PC-3 (cell line): ENCODE measurements around the gene SEL1L. TPM values are rescaled to one million over a fixed set of nuclear protein-coding genes. Genes with fewer than 3 reads are reported as not detected.

Experiments used
- ATAC-seq: fragments of 200-7000 bp; cut with Tn5 transposase; 2 replicates; pipeline ENCODE4 v1.9.1; 2020; ENCODE audit warnings: mild to moderate bottlenecking, moderate library complexity
- BruUV-seq: library from RNA; stranded (reverse); fragments of 400-500 nt; replicated peaks from 2 replicates; lab custom pipeline; 2021; lab: Mats Ljungman, UMichigan
- CTCF ChIA-PET: fragments of 300-600 bp; sonication (Branson Sonifier 250); formaldehyde crosslinking; loops from one replicate; lab custom pipeline; 2022; ENCODE audit warnings: antibody characterized with exemption; lab: Charles Lee
- POLR2A ChIA-PET: fragments of 300-600 bp; sonication (Branson Sonifier 250); formaldehyde crosslinking; loops from one replicate; lab custom pipeline; 2022; ENCODE audit warnings: antibody characterized with exemption; ENCODE audit not compliant: unreplicated experiment; lab: Charles Lee
- DNase-seq: peaks from one replicate; pipeline ENCODE4 v3.0.0-alpha.2; 2015
- H2AFZ ChIP-seq: fragments of 300-600 bp; sonication (generic); 2 replicates; pipeline ENCODE4 v1.6.0; 2016; ENCODE audit warnings: antibody characterized with exemption, low read length
- H3F3A ChIP-seq: fragments of 300-600 bp; sonication (generic); one replicate; pipeline ENCODE4 v1.6.0; 2017; ENCODE audit warnings: antibody characterized with exemption, low read length, control low read depth, mild to moderate bottlenecking; ENCODE audit not compliant: unreplicated experiment
- H3K27ac ChIP-seq: fragments of 300-600 bp; sonication (generic); 2 replicates; pipeline ENCODE4 v1.5.1; 2016; ENCODE audit warnings: mild to moderate bottlenecking, low read length
- H3K27me3 ChIP-seq: fragments of 300-600 bp; sonication (generic); 2 replicates; pipeline ENCODE4 v1.6.1; 2016; ENCODE audit warnings: low read length, mixed read lengths
- H3K36me3 ChIP-seq: fragments of 300-600 bp; sonication (generic); 2 replicates; pipeline ENCODE4 v1.6.1; 2016; ENCODE audit warnings: low read depth, mixed run types, low read length, mixed read lengths
- H3K4me1 ChIP-seq: fragments of 300-600 bp; sonication (generic); 2 replicates; pipeline ENCODE4 v1.5.1; 2016; ENCODE audit warnings: low read length; ENCODE audit not compliant: insufficient read depth
- H3K4me2 ChIP-seq: fragments of 300-600 bp; sonication (generic); 2 replicates; pipeline ENCODE4 v1.6.0; 2016; ENCODE audit warnings: low read length
- H3K4me3 ChIP-seq: fragments of 300-600 bp; sonication (generic); 2 replicates; pipeline ENCODE4 v1.5.1; 2016; ENCODE audit warnings: mild to moderate bottlenecking, low read length, mixed read lengths
- H3K79me2 ChIP-seq: fragments of 300-600 bp; sonication (generic); 2 replicates; pipeline ENCODE4 v1.6.1; 2017; ENCODE audit warnings: low read length, mixed read lengths
- H3K9ac ChIP-seq: fragments of 300-600 bp; sonication (generic); 2 replicates; pipeline ENCODE4 v1.6.0; 2016; ENCODE audit warnings: mild to moderate bottlenecking, low read length
- H3K9me2 ChIP-seq: fragments of 300-600 bp; sonication (generic); replicated peaks from 2 replicates; pipeline ENCODE4 v1.6.1; 2016; ENCODE audit warnings: mixed run types, low read length, mixed read lengths
- H3K9me3 ChIP-seq: fragments of 300-600 bp; sonication (generic); 2 replicates; pipeline ENCODE4 v1.6.1; 2016; ENCODE audit warnings: low read length, mixed read lengths
- H4K20me1 ChIP-seq: fragments of 300-600 bp; sonication (generic); 2 replicates; pipeline ENCODE4 v1.6.1; 2016; ENCODE audit warnings: low read length, mixed read lengths
- CTCF ChIP-seq: fragments of 300-600 bp; sonication (generic); conservative IDR thresholded peaks from 2 replicates; pipeline ENCODE4 v1.5.1; 2017; ENCODE audit warnings: antibody characterized with exemption, low read depth, mild to moderate bottlenecking, low read length
- EZH2 ChIP-seq: fragments of 300-600 bp; sonication (generic); IDR thresholded peaks from one replicate; pipeline ENCODE4 v1.6.1; 2017; ENCODE audit warnings: antibody characterized with exemption, mild to moderate bottlenecking, low read length; ENCODE audit not compliant: unreplicated experiment
- EZH2phosphoT487 ChIP-seq: fragments of 300-600 bp; sonication (generic); IDR thresholded peaks from 2 replicates; pipeline ENCODE4 v1.6.1; 2018; ENCODE audit warnings: mild to moderate bottlenecking, antibody characterized with exemption, low read length, borderline replicate concordance
- intact Hi-C: fragments of 100-400 bp; cut with micrococcal nuclease; formaldehyde crosslinking; loops from 2 replicates; pipeline ENCODE4 v1.9.0; 2023
- total RNA-seq: library from RNA; depleted of rRNA; stranded (reverse); fragments of >200 nt; gene quantifications from 2 replicates; pipeline ENCODE4 v1.2.3, GENCODE V29; 2014

SEL1L gene
- total RNA-seq, 1 experiment from 2014 or later, result 46.9 TPM

GRCh38 chr14:81459912-81460311, 73.7 kb downstream of the SEL1L start:
- H3K4me2 ChIP-seq, result no peak overlapping the region
- intact Hi-C loops, result no loop called here

GRCh38 chr14:81458352-81458751, 75.3 kb downstream of the SEL1L start:
- TF ChIP-seq CTCF (no peak), EZH2phosphoT487 (no peak), EZH2 (no peak)
- H3K4me3 ChIP-seq, result no peak overlapping the region
- intact Hi-C loops, result no loop called here
- ChIA-PET POLR2A (no interaction called here), CTCF (no interaction called here)
- H3K27ac ChIP-seq, result no peak overlapping the region
- no peaks in the 10 kb centered on the region for H3K27me3 ChIP-seq
- H3K9me3 ChIP-seq, result no peaks in the 10 kb centered on the region
- H3K4me2 ChIP-seq, result no peak overlapping the region
- no peak for DNase-seq
- no peak for ATAC-seq
- H3K9me2 ChIP-seq, result no peaks in the 10 kb centered on the region
- H2AFZ ChIP-seq, result no peak overlapping the region
- no peaks in the 10 kb centered on the region for H3K4me1 ChIP-seq
- no peak overlapping the region for H3K9ac ChIP-seq
- H4K20me1 ChIP-seq, result no peaks in the 10 kb centered on the region
- no peaks in the 10 kb centered on the region for H3K36me3 ChIP-seq
- BruUV-seq, result no TSS peak
- H3F3A ChIP-seq, result no peaks in the 10 kb centered on the region
- no peaks in the 10 kb centered on the region for H3K79me2 ChIP-seq

More at GRCh38 chr14:81459912-81460311, 73.7 kb downstream of the SEL1L start:
- Histone ChIP-seq H3K4me1 (no peaks in the 10 kb centered on the region), H3K27me3 (no peaks in the 10 kb centered on the region), H3K79me2 (no peaks in the 10 kb centered on the region), H3K9me3 (no peaks in the 10 kb centered on the region), H3K4me3 (no peak overlapping the region), H4K20me1 (no peaks in the 10 kb centered on the region), H3K27ac (no peak overlapping the region), H3F3A (no peaks in the 10 kb centered on the region), H3K9me2 (no peaks in the 10 kb centered on the region), H3K36me3 (no peaks in the 10 kb centered on the region), H3K9ac (no peak overlapping the region), H2AFZ (no peak overlapping the region)
- ATAC-seq (no peak), DNase-seq (no peak)
- CTCF ChIA-PET, result no interaction called here
- BruUV-seq, result no TSS peak
- POLR2A ChIA-PET, result no interaction called here
- no peak for TF ChIP-seq CTCF
- TF ChIP-seq EZH2, result no peak
- no peak for TF ChIP-seq EZH2phosphoT487

- Histone ChIP-seq H3K36me3 (no peaks in the 10 kb centered on the region), H3K4me2 (no peak overlapping the region), H3K9me3 (no peaks in the 10 kb centered on the region), H3K9me2 (no peaks in the 10 kb centered on the region), H3K9ac (no peak overlapping the region), H3K27ac (no peak overlapping the region), H3K4me1 (no peaks in the 10 kb centered on the region), H3K27me3 (no peaks in the 10 kb centered on the region), H2AFZ (no peak overlapping the region), H3K79me2 (no peaks in the 10 kb centered on the region), H3F3A (no peaks in the 10 kb centered on the region), H4K20me1 (no peaks in the 10 kb centered on the region), H3K4me3 (no peak overlapping the region)
- DNase-seq, result no peak
- no TSS peak for BruUV-seq
- intact Hi-C loops, result no loop called here
- CTCF ChIA-PET, result interaction anchor here (0.6 to 4.0 kb wide), 2 partner anchors 186 to 458 kb away, joined by 3 to 35 read pairs; no protein-coding TSS in a partner anchor
- TF ChIP-seq CTCF (no peak), EZH2 (no peak), EZH2phosphoT487 (no peak)
- POLR2A ChIA-PET, result interaction anchor here (0.6 kb wide), 1 partner anchor 89 kb away, joined by 3 read pairs; no protein-coding TSS in a partner anchor
- ATAC-seq, result no peak
Observed at GRCh38 chr14:81455390-81455789, 78.3 kb downstream of the SEL1L start.
